ENCODE results near the gene TNS1. TPM values are rescaled to one million over a fixed set of nuclear protein-coding genes. Genes with fewer than 3 reads are reported as not detected.

The TNS1 gene
- polyA plus RNA-seq, 4 donors = 57.5 to 82.9 (median 63.6) TPM

DNA sequence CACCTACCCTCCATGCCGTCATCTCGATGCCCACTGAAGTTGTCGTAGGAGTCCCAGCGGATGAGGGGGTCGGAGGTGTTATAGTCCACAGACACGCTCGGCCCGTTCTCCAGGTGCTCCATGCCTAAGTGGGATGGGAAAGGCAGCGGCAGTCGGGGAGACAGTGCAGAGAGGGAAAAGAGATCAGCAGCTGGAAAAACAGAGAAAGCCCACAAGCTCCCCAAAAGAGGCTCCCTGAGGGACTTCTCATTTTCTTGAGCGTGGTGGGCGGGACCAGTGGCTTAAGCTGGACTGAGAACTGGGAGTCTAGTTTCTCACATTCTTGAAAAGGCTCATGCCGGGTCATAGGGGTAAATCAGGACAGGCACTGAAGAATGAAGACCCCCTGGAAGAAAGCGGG, 121.9 kb downstream of the TNS1 start:
- no peak for DNase-seq (ENCODE audit: low read depth in 4 of 4, low spot score in 3 of 4)

DNA sequence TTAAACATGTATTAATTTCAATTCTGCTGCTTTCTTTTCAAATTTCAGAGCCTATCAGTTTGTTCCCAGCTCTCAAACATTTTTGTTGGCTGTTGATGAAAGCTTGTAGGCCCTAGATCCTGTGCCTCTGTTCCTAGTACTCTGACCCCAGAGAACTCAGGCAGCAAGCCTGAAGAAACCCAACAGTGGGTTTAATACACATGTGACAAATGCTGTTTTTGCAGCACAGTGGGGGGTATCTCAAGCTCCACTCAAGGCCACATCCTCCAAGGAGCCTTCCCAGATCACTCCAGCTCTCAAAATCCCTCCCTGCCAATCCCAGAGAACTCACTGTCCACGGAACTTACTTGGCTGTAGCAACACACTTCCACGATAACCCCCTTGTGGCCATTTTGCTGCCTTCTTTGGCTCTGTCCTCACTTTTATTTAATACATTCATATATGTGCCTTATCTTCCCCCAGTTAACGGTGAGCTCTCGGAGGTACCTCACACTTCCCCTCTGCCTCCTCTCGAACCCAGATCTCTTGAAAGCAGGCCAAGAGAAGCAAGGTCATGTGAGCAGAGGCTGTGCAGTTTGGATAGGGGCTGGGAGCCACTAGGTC, 122.4 kb downstream of the TNS1 start:
- DNase-seq (ENCODE audit: low read depth in 4 of 4, low spot score in 3 of 4) = no peak

GRCh38 chr2:217878915-217879590, 123.7 kb downstream of the TNS1 start:
- no peak for DNase-seq (ENCODE audit: low read depth in 4 of 4, low spot score in 3 of 4)

DNA sequence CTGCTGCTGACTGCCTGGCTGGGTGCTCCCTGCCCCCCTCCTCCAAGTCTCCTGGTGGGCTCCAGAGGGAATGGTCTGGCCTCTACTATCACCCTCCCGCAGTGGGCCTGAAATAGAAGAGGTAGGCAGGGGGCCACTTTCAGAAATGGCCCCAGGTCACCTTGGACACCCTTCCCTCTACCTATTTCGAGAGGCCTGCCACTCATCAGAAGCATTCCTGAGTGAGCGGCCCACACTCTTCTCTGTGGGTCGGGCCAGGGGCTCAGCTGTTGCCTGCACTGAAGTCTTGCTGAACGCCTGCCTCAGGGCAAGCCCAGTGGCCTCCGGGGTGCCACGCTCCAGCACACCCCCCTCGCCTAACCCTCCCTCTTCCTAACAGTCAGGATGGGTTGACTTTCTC, 124.9 kb downstream of the TNS1 start:
- DNase-seq (ENCODE audit: low read depth in 4 of 4, low spot score in 3 of 4) = no peak

DNA sequence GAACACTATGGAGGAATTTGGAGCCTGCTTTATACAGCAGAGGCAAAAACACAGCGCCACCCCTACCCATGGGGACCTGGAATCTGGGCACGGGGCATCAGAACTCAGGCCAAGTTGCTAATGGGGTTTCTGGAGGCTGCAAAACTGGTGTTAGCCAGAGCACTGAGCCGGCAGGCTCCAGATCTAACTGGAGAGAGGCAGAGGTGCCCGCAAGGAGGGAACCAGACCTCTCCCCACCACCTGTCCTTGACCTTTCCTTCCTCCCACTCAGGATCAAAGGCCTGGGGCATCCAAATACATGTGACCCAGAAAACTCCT, 126.6 kb downstream of the TNS1 start:
- no peak for DNase-seq (ENCODE audit: low read depth in 4 of 4, low spot score in 3 of 4)

DNA sequence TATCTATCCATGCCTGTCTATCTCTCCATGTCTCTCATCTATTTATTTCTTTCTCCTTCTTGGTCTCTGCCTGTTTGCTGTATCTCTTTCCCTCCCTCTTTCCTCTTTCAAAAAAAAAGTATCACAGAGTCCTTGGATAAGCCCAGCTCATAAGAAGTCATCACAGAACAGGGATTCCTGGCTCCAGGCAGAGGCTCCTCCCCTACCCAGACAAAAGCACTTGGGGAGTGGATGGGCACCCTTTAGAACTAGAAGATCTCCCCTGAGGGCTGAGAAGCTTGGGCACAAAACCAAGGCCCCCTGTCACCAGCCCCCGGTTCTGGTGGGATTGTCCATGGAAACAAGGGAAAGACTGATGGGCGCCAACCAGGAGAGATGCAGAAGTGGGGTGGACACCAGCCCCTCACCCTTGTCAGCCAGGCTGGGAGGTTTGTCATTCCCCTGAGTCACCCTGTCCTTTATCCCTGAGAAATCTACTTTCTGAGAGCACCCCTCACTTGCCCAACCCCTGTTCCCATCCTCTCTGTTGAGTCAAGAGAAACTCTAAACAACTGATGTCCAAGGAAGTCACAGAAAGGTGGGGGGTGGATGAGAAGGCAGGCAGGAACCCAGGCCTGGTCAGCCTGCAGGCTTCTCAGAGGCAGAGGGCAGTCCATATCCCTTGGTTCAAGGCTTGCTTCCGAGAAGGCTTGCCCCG, 127.1 kb downstream of the TNS1 start:
- no peak for DNase-seq (ENCODE audit: low read depth in 4 of 4, low spot score in 3 of 4)

DNA sequence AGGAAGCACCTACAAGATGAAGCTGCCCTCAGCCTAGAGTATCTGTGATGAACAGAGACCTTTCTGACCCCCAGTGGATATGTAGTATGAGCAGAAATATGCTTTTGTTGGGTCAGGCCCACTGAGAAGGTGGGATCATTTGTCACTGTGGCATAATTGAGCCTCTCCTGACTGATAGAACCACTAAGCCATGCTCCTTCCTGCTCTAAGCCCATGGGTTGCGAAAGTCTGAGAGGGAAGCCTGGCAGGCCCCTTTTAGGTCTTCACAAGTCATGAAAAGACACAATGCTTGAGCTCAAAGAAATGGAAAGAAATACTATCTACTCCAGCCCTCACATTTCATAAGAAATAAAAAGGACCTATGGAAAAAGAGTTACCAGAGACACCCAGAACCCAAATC, 127.7 kb downstream of the TNS1 start:
- DNase-seq (ENCODE audit: low read depth in 4 of 4, low spot score in 3 of 4) = no peak

- DNase-seq (ENCODE audit: low read depth in 4 of 4, low spot score in 3 of 4) = no peak
Measured at GRCh38 chr2:217873371-217873770, 129.4 kb downstream of the TNS1 start.

- DNase-seq (ENCODE audit: low read depth in 4 of 4, low spot score in 3 of 4) = no peak
Measured at GRCh38 chr2:217872319-217872718, 130.5 kb downstream of the TNS1 start.

GRCh38 chr2:217870528-217871011, 132.2 kb downstream of the TNS1 start:
- DNase-seq (ENCODE audit: low read depth in 4 of 4, low spot score in 3 of 4) = no peak

- DNase-seq (ENCODE audit: low read depth in 4 of 4, low spot score in 3 of 4) = no peak
Measured at GRCh38 chr2:217868911-217869334, 133.9 kb downstream of the TNS1 start.

- DNase-seq (ENCODE audit: low read depth in 4 of 4, low spot score in 3 of 4) = no peak
Measured at GRCh38 chr2:217868265-217868892, 134.4 kb downstream of the TNS1 start.

DNA sequence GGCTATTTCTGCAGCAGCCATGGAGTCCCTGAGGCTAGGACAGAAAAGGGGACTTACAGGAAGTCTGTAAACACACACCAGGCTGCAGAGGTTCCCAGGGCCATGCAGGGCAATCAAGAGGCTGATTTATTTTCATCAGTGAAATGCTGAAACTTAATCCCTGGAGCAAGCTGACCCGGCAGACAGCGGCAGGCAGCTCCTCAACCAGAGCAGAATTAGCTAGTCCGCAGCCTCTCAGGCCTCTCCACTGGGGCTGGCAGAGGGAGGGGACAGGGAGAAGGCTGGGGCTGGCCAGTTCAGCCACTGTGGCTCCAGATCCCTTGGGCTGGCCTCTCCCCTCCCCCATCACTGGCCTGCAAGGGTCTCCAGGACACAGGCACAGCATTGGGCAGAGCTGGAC, 136.3 kb downstream of the TNS1 start:
- peak in 1 of 4 donors; percentile 68 for DNase-seq (ENCODE audit: low read depth in 4 of 4, low spot score in 3 of 4)

DNA sequence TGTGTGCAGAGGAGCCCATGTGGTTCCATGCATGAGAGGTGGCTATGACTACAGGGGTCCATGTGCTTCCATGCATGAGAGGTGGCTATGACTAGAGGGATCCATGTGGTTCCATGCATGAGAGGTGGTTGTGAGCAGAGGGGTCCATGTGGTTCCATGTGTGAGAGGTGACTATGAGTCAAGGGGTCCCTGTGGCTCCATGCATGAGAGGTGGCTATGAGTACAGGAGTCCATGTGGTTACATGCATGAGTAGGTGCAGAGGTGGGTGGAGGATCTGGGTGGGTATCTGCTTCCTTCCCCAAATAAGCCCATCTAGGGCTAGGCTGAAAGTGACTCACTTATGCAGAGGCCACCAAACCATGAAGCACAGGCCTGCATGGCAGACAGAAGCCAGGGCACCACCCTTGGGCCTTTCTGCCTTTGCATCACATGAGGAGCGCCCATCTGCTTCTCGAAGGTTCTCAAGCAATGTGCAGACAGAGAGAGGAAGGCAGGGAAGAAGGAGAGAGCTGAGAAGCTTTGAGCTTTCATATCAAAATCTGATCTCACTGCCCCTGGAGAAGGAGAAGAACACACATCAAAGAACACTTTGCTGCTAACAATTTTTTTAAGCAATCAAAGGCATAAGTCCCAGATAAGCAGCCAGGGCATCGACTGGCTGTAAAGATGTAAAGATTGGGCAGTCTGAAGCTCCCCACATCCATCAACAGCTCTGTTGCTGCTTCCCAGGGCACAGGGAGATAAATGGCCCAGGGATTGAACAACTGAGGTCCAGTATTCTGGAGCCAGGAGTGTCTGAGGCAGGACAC, 137.6 kb downstream of the TNS1 start:
- DNase-seq (ENCODE audit: low read depth in 4 of 4, low spot score in 3 of 4) = no peak

DNA sequence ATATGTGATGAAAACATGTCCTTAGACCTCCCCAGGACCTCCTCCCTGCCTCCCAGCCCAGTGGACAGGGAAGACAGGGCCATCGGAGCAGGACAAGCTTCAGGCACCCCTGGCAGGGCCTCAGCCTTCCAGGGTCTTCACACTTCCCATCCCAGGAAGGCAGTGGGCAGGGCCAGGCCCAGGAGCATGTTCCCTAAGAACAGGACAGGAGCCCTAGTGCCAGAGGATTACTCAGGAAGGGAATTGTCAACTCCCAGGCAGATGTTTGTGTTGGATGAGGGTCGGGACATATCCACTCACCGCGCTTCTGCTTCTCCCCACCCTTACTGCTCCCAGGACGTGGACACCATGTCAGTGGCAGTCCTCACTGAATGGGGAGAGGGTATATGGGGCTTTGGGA, 138.9 kb downstream of the TNS1 start:
- DNase-seq (ENCODE audit: low read depth in 4 of 4, low spot score in 3 of 4) = no peak

- DNase-seq (ENCODE audit: low read depth in 4 of 4, low spot score in 3 of 4) = no peak
Measured at GRCh38 chr2:217861334-217861877, 141.4 kb downstream of the TNS1 start.

GRCh38 chr2:217859926-217860325, 142.9 kb downstream of the TNS1 start:
- no peak for DNase-seq (ENCODE audit: low read depth in 4 of 4, low spot score in 3 of 4)

DNA sequence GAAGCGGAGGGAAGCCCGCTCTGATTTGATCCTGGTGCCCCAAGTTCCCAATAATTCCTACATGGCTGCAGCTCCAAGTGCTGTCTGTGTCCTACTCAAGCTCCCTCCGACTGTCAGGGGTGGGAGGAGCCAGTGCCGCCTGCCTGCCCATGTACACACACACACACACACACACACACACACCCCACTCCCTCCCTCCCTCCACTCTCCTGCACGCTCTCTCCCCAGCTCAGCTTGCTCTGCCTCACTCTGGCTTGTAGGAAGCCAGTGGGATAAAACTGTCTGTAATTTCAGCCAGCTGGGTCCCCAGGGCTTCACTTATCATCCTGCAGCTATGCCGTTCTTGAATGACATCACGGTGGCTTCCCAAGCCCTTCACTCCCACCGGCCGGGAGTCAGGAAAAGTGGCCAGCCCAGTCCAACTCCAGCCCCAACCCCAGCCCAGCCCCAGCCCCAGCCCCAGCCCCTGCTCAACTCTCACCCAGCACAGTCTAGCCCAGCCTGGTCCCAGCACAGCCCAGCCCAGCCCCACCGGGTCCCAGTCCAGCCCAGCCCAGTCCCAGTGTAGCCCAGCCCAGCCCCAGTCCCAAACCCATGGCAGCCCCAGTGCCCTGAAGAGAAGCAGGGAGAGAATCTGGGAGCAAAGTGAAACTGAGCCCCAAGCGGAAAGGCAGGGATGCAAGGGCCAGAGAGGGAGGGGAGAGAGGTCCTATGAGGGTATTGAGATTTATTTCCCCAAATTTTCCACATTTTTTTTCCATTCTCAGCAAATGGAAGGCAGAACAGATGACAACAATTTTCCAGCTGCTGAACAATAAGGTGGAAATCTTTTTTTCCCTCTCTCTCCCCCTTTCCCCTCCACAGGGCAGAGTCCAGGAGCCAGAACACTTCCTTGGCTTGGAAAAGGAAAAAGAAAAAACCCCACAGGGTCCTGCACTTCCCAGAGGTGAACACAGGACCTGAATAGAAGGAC, 144.0 kb downstream of the TNS1 start:
- peak; percentile 86 to 92 (median 86) for DNase-seq (ENCODE audit: low read depth in 4 of 4, low spot score in 3 of 4)
